GM18498 (cell line): ENCODE data around the gene RTN4RL1.
"Not testable (repeated sequence)": the region's sequence is repeated elsewhere in the genome, so short reads cannot be mapped to it uniquely, and the experiment has no call there.

ENCODE experiments used
- ATAC-seq: cut with Tn5 transposase; IDR thresholded peaks from one replicate; pipeline ENCODE4 v1.9.1; 2021; ENCODE audit warnings: mild to moderate bottlenecking, moderate library complexity; ENCODE audit not compliant: unreplicated experiment

The RTN4RL1 gene

DNA sequence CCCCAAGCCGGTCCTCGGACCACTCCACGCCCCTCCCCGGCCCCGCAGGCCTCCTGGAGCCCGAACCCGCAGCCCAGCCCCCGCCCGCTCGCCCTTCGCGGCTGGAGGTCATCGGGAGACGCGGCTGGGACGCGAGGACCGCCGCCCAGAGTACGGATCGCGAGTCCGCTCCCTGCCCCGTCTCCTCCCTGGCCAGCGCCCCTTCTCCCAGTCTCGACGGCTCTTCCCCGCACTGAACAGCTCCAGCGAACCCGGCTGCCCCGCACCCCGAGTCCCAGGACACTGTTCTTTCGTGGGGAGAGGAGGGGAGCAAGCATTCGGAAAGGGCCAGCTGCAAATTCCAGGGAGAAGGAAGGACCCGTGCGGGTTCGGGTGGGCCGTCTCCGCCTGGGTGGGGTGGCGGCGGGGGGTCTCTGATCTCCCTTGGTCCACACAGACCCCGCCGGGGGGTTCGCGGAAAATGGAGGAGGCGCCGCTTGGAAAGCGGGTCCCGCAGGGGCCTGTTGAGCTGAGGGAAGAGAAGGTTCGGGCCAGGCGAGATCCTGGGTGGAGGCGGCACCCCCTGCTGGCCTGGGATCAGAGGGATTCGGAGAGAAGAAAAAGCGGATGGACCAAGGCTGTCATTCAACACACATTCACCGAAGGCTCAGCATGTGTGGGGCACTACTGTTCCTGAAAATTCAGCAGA is 632 bp upstream of the RTN4RL1 start:
- ATAC-seq, result no peak

- no peak for ATAC-seq
These were observed 438 bp downstream of the RTN4RL1 start for GRCh38 chr17:2024572-2025219.

- no peak for ATAC-seq
These were observed 1.2 kb downstream of the RTN4RL1 start for GRCh38 chr17:2023692-2024571.

GRCh38 chr17:2023256-2023655 is 1.9 kb downstream of the RTN4RL1 start:
- no peak for ATAC-seq

DNA sequence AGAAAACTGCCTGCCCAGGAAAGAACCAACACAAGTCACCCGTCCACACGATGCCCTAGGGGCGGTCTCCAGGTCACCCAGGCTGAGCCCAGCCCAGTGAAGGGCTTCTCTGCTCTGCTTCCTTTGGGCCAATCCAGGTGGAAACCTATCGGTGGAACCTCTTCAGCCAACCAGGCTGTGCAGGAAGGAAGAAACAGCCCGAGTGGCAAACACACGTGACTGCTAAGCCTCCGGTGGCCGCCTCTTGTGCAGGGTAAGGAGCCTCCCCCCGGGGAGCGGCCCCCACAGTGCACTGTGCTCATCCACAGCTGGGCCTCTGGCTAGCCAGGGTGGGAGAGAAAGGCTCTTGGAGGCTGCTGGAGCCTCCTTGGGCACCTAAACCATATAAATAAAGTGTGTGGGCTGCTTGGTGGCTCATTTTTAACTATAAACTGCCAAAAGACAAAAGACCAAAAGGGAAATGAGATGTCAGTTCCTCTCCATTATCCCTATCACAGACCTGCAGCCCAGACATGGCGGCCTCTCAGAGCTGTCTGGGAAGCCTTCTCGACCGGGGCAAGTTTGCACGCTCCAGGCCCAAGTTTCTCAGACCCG is 2.4 kb downstream of the RTN4RL1 start:
- no peak for ATAC-seq

DNA sequence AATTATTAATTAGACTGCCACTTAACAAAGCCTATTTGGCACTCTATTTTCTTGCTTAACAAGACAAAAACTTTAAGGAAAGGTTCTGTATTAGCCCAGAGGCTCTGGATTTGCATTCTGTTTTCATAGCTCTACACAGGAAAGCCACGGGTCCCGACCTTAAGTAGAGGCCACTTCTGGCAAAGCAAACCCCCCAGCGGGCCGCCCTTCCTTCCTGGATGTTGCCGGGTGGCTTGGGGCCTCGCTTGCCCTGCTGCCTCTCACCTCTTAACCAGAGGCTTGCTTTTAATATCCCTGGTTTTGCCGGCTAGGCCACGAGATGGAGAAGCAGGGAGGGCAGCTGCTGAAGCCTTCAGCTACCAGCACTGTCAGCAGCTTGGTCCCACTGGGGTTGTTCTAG is 4.4 kb downstream of the RTN4RL1 start:
- ATAC-seq, result no peak

DNA sequence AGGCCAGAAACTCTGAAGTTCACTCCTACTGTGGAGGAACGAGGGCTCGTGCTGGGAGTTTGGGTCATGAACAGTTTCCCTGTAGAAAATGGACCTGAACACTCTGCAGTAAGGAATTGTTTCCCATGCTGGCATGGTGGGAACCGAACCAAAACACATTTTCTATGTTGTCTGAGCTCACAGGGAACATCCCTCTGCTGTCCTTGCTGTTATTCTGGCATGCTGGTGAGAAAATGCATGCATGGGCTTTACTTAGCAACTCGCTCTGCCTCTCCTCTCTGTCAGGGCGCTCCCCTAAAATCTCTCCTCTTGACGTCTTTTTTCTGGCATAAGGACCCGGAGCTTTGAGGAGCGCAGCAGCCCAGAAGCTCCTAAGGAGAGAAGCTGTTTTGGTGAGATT is 5.4 kb downstream of the RTN4RL1 start:
- ATAC-seq, result no peak

- no peak for ATAC-seq
These were observed 6.2 kb downstream of the RTN4RL1 start for GRCh38 chr17:2018716-2019510.

- no peak for ATAC-seq
These were observed 7.7 kb downstream of the RTN4RL1 start for GRCh38 chr17:2017274-2017941.

GRCh38 chr17:2016494-2016893 is 8.6 kb downstream of the RTN4RL1 start:
- no peak for ATAC-seq

DNA sequence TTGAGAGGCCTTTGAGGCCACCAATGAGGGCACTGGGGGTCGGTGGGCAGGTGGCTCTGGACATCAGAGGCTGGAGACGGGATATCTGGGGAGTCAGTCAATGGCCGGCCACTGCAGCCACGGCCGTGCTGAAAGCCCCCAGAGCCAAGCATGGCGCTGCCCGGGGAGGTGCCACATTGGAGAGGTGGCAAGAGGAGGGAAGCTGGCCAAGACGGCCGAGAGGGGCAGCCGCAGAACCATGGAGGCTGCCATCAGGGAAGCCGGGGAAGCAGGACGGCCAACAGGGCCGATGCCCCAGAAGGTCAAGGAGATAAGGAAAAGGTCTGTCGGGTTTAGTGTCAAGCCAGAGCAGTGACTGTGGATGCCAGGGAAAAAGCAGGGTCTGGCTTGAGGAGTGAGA is 9.8 kb downstream of the RTN4RL1 start:
- no peak for ATAC-seq

GRCh38 chr17:2013994-2014317 is 11.2 kb downstream of the RTN4RL1 start:
- ATAC-seq, result no peak

DNA sequence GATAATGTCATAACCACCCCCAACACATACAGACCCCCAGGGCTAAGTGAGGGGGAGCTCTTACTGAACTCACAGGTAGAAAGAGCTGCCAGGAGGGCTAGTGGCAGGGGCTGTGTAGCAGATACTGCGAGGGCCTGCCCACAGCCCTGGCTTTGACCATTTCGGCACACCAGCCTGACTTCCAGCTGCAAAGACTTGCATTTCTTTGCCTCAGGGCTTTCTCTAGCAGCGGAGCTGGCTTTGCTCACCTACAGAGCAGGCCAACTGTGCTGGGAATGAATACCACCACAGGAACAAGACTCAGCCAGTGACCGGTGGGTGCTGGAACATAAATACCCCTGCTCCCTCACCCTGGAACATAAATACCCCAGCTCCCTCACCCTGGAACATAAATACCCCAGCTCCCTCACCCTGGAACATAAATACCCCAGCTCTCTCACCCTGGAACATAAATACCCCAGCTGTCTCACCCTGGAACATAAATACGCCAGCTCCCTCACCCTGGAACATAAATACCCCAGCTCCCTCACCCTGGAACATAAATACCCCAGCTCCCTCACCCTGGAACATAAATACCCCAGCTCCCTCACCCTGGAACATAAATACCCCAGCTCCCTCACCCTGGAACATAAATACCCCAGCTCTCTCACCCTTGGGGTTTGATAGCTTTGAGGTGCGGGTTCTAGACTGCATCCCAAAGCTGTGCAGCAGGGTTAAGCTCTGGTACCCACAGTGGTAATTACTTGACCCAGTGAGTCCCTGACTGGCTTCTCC is 11.7 kb downstream of the RTN4RL1 start:
- ATAC-seq, result not testable (repeated sequence)

DNA sequence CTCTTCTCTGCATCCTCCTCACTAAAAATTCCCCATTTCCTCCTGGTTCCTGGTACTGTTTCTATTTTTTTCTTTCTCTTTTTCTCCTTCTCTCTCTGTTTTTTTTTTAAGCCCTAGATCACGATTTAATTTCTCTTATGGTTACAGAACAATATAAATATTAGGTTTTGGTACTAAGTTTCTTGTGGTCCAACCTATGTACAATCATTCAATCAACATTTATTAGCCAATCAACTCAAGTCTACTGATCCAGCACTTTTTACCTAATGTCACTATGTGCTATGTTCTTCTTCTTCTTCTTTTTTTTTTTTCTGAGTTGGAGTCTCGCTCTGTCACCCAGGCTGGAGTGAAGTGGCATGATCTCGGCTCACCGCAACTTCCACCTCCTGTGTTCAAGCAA is 12.6 kb downstream of the RTN4RL1 start:
- ATAC-seq, result no peak

DNA sequence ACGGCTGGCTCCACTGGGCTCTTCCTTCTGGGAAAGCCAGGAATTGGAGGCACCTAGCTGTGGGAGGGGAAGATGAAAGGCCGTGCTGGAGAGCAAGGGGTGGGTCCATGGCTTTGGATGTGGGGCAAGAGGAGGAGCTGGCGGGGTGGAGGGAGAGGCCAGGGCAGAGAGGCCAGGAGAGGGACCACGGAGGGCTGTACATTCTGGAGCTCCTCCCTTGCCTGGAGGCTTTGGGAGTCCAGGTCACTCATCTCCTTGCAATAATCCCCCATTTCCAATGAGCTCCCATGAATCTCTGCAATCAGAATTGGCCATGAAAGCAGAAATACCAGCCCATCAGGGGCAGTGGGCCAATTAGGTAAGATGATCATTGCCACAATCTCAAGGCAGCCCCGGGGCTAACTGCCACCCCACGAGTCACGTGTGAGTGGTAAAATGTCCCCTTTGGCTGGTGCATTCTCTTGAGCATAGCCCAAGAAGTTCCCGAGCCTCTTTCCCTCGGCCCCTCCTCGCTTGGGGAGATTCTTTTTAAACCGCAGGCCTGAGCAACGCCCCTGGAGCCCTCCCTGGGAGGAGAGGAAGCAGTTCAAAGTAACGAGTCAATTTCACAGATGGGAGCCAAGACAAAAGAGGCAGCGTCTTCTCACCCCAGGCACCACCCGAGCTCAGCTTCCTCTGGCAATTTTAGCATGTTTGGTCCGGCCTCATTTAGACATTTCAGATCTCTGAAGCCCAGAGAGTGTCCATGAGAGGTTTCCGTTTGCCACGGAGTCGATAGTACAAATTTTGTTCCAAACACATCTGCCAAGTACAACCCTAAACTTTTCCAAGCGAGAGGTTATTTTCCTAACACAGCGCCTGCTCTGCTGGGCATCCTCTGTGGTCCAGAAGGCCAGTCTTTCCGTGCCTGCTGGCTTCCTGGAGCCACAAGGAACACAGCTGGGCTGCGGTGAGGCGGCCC is 13.4 kb downstream of the RTN4RL1 start:
- no peak for ATAC-seq

GRCh38 chr17:2009737-2010136 is 15.4 kb downstream of the RTN4RL1 start:
- ATAC-seq, result no peak

DNA sequence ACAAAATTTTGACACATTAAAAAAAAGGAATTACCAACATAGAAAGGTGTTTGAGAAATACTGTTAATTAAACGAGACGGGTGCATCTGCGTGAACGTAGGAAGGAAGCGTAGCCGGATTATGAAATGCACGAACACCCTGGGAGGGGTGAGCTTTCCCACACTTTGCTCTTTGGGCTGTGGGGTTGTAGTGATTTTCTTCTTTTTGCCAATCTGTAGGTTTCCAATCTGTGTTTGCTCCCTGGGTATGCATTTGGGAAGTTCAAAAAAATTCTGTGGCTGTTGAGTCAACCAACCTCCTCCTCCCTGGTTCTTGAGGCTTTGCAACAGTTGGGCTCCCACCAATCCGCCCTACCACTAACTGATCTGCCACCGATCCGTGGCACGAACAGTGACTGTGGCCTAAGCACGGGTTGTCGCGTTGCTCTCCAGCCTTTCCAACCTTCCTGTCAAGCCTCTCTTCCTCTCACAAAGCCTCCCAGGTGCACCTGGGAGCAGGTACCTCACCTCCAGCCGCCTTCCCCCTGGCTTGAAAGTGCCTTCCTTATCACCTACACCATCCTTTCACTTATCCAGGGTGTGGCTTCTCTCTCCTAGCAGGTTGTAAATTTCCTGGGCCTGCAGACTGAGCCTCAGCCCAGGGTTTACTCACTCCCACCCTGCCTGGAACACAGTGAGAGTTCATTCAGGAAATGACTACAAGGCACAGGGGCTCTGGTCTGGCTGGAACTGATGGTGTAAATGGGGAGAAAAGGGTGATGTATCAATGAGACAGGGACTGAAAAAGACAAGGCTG is 16.6 kb downstream of the RTN4RL1 start:
- ATAC-seq, result no peak
